Thoracic aorta (tissue), 2 donors: ENCODE data around the gene UBE2O. TPM values are rescaled to one million over a fixed set of nuclear protein-coding genes. Genes with fewer than 3 reads are reported as not detected.

Experiments
- ATAC-seq: fragments of 150-250 bp; one replicate; pipeline ENCODE4 v1.8.0; 2017; ENCODE audit warnings: low read depth; ENCODE audit not compliant: insufficient number of reproducible peaks, low FRiP score
- DNase-seq: peaks from one replicate; pipeline ENCODE4 v3.0.0-alpha.2; 2020; ENCODE audit warnings: low spot score
- H3K27ac ChIP-seq, 2 donors: fragments of 200-600 bp; sonication (generic); 1 replicate in 1 of 2; 2 replicates in 1 of 2; pipeline ENCODE4 v1.5.1; 2016; ENCODE audit warnings: mild to moderate bottlenecking in 2 of 2, moderate library complexity in 2 of 2
- H3K27me3 ChIP-seq: fragments of 200-600 bp; sonication (generic); replicated peaks from 2 replicates; pipeline ENCODE4 v1.6.0; 2016; ENCODE audit warnings: mild to moderate bottlenecking; ENCODE audit not compliant: insufficient read depth
- H3K36me3 ChIP-seq: fragments of 200-600 bp; sonication (generic); one replicate; pipeline ENCODE4 v1.5.1; 2016
- H3K4me1 ChIP-seq, 2 donors: fragments of 200-600 bp; sonication (generic); 1 replicate in 1 of 2; 2 replicates in 1 of 2; pipeline versions ENCODE4 v1.5.1 to v1.6.0; 2016; ENCODE audit warnings: low read depth in 2 of 2, mild to moderate bottlenecking in 1 of 2; ENCODE audit not compliant: control insufficient read depth in 1 of 2
- H3K4me3 ChIP-seq: fragments of 200-600 bp; sonication (generic); 2 replicates; pipeline ENCODE4 v1.5.1; 2016; ENCODE audit warnings: mild to moderate bottlenecking
- H3K9me3 ChIP-seq: fragments of 200-600 bp; sonication (generic); 2 replicates; pipeline ENCODE4 v1.5.1; 2016
- CTCF ChIP-seq: fragments of 200-600 bp; sonication (generic); IDR thresholded peaks from one replicate; pipeline ENCODE4 v1.5.1; 2019; ENCODE audit warnings: antibody characterized with exemption
- total RNA-seq, 2 donors: library from RNA; depleted of rRNA; stranded (reverse); fragments of >200 nt; gene quantifications; one replicate each; pipeline versions ENCODE4 v1.1.0 to v1.2.3, GENCODE V29; 2016

Gene UBE2O
- total RNA-seq, 2 donors from 2014 or later = 16.4 to 31.1 TPM

- Histone ChIP-seq H3K9me3 (no peaks in the 10 kb centered on the region), H3K4me1 (peaks cover 4 to 8% of the 10 kb centered on the region in 2 donors), H3K27me3 (no peaks in the 10 kb centered on the region), H3K27ac (no peak overlapping the region), H3K4me3 (no peak overlapping the region), H3K36me3 (no peaks in the 10 kb centered on the region)
- ATAC-seq (no peak), DNase-seq (no peak)
- no peak for TF ChIP-seq CTCF
These were observed 96.0 kb downstream of the UBE2O start for GRCh38 chr17:76356803-76357456.

DNA sequence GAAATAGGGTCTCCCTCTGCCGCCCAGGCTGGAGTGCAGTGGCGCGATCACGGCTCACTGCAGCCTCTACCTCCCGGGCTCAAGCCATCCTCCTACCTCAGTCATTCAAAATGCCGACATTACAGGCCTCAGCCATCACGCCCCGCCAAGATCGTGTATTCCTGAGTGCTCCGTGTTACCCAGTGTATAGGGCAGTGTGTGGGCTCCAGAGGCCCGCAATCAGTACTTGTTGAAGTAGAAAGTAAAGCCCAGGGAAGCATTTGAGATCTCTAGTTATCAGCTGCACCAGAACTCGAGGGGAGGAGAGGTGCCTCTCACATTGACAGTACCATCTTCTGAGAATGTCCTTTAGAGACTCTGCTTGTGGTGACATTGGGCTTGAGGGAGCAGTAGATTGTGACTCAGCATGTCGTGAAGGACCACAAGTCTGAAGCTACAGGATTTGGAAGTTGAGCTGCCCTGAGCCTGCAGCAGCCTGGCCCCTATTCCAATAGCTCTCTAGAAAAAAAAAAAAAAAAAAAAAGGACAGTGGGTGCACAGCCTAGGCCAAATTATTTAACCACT lies 98.1 kb downstream of the UBE2O start:
- no peak for TF ChIP-seq CTCF
- H3K27me3 ChIP-seq = no peaks in the 10 kb centered on the region
- H3K4me1 ChIP-seq = peaks cover 11 to 16% of the 10 kb centered on the region in 2 donors
- ATAC-seq (no peak), DNase-seq (no peak)
- no peaks in the 10 kb centered on the region for H3K36me3 ChIP-seq
- no peak overlapping the region for H3K27ac ChIP-seq
- H3K9me3 ChIP-seq = no peaks in the 10 kb centered on the region
- peak overlapping the region; percentile 95 for H3K4me3 ChIP-seq

GRCh38 chr17:76354317-76354729 lies 98.6 kb downstream of the UBE2O start:
- no peak for TF ChIP-seq CTCF
- no peak for ATAC-seq
- H3K27ac ChIP-seq = no peak overlapping the region

GRCh38 chr17:76353599-76354316 lies 99.2 kb downstream of the UBE2O start, which contains the start of gene PRPSAP1:
Gene PRPSAP1 (minus strand): TSS chr17:76353916. CDS start chr17:76353703, 213 bp downstream.
- peak; percentile 55 for TF ChIP-seq CTCF
- Histone ChIP-seq H3K4me1 (peaks cover 11 to 16% of the 10 kb centered on the region in 2 donors), H3K36me3 (no peaks in the 10 kb centered on the region), H3K27me3 (no peaks in the 10 kb centered on the region), H3K27ac (peak within 1 kb of the TSS; percentile 64 to 90), H3K4me3 (peak within 1 kb of the TSS; percentile 95), H3K9me3 (no peaks in the 10 kb centered on the region)
- DNase-seq (peak; percentile 38), ATAC-seq (peak; percentile 80)

More at GRCh38 chr17:76354317-76354729, 98.6 kb downstream of the UBE2O start:
- Histone ChIP-seq H3K36me3 (no peaks in the 10 kb centered on the region), H3K27me3 (no peaks in the 10 kb centered on the region), H3K4me3 (peak overlapping the region; percentile 95), H3K9me3 (no peaks in the 10 kb centered on the region), H3K4me1 (peaks cover 11 to 16% of the 10 kb centered on the region in 2 donors)
- no peak for DNase-seq

DNA sequence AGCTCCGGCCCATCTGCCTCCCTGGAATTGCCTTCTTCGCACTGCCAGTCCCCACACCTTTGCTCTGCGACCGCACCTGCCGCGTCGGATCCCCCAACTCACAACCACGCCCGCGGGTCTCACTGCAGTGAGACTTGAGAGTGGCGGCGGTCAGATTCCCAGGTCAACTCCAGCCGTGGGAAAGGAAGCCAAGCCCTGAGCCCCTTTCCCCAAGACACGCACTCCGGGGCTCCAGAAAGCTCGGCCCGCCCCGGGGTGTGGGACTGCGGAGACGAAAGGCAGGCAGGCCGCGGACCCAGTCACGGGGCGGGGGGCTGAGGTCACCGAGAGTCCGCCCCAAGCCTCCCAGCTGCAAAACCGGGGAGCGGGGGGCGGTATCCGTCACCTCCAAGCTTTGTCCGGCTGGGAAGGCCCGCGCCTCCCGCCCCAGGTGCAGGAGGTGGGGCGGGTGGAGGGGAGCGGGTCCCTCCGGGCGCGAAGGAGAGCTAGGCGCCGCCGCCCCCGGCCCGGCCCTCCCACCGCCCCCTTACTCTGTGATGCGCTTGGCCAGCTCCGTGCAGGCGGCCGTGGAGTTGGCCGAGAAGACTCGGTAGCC lies 99.9 kb downstream of the UBE2O start:
- no peak for ATAC-seq
- peaks cover 11 to 16% of the 10 kb centered on the region in 2 donors for H3K4me1 ChIP-seq
- H3K4me3 ChIP-seq = peak overlapping the region; percentile 95
- H3K27ac ChIP-seq = peak overlapping the region; percentile 64 to 90
- no peak for DNase-seq
- H3K27me3 ChIP-seq = no peaks in the 10 kb centered on the region
- H3K36me3 ChIP-seq = no peaks in the 10 kb centered on the region
- H3K9me3 ChIP-seq = no peaks in the 10 kb centered on the region
- no peak for TF ChIP-seq CTCF
